GM19193 (cell line): ENCODE measurements around the gene WDR59.

Experiments
- POLR2A ChIP-seq: IDR thresholded peaks from 4 replicates; pipeline ENCODE4 v1.6.1; 2011; ENCODE audit not compliant: insufficient read depth, insufficient read length; ENCODE audit errors: extremely low read depth

WDR59 gene

DNA sequence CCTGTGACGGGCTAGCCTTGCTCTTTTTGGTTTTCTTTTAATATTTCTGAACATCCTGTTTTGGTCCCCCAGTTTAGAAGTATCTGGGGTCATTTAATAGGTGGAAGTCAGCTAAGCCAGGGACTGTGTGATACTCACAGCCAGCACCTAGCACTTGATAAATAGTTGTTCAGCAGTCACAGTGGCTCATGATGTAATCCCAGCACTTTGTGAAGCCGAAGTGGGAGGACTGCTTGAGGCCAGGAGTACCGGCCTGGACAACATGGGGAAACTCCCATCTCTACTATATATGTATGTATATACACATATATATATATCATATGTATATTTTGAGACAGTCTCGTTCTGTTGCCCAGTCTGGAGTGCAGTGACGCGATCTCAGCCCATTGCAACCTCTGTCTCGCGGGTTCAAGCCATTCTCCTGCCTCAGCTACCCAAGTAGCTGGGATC lies 12.1 kb upstream of the WDR59 start:
- TF ChIP-seq POLR2A: no peak

DNA sequence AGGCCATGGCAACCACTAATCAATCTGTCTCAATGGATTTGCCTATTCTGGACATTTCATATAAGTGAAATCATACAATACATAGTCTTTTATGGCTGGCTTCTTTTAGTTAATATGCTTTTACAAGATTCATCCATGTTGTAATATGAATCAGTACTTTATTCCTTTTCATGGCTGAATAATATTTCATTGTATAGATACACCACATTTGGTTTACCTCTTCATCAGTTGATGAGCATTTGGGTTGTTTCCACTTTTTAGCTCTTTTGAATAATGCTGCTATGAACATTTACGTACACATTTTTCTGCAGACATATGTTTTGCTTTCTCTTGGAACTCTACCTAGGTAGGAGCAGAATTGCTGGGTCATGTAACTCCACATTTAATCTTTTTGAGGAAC lies 11.1 kb upstream of the WDR59 start:
- TF ChIP-seq POLR2A: no peak

DNA sequence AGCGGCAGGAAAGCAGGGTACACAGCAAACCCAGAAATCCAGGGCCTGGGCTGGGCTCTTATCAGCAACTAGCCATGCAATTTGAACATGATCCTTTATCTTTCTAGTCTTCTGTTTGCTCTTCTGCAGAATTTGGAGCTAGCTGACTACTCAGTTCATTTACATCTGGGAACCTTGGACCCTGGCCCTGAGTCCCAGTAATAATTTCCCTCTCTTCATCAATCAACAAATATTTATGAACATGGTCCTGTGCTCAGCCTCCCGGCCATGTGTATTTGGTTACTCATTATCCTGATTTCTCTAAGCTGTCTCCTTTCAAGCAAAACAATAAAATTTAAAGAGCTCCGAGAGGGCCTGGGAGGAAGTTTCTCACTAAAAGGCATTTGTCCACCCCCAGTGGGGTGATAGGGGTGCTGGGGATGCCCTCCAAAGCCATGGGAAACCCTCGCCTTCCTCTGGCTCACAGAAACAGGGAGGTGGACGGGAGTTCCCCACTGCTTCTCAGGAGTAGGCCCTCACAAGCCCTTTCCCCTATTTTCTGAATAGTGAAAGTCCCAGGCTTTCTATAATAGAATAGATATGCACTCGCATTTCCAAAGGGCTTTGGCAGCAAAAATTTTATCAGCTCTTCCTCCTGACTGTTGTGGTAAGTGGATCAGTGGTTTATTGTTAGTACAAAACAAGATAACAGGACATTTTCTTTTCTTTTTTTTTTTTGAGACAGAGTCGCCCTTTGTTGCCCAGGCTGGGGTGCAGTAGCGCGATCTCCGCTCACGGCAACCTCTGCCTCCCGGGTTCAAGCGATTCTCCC lies 6.9 kb upstream of the WDR59 start:
- no peak for TF ChIP-seq POLR2A

DNA sequence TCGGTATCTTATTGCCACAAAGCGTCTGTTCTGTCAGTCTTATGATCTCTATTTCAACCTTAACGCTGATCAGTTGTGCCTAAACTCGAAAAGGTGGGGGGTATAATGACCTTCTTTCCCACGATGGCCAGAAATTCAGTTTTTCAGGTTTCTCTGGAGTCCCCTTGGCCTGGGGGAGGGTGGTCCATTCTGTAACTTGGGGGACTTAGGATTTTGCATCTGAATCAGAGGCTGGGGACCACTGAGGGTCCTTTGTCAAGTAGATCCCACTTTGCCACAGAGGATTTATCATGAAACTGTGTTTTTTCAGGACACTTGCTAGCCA lies 6.3 kb upstream of the WDR59 start:
- no peak for TF ChIP-seq POLR2A

DNA sequence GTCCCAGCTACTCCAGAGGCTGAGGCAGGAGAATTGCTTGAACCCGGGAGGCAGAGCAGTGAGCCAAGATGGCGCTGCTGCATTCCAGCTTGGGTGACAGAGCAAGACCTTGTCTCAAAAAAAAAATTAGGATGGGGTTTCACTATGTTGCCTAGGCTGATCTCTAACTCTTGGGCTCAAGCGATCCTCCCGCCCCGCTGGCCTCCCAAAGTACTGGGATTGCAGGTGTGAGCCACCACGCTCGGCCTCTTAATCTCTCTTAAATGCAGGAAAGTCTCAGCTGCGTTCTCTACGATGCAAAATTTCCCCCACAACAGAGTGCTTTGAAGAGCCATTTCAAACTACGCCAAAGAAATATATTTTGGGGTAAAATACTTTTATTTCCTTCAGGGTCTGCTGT lies 5.9 kb upstream of the WDR59 start:
- TF ChIP-seq POLR2A: no peak

DNA sequence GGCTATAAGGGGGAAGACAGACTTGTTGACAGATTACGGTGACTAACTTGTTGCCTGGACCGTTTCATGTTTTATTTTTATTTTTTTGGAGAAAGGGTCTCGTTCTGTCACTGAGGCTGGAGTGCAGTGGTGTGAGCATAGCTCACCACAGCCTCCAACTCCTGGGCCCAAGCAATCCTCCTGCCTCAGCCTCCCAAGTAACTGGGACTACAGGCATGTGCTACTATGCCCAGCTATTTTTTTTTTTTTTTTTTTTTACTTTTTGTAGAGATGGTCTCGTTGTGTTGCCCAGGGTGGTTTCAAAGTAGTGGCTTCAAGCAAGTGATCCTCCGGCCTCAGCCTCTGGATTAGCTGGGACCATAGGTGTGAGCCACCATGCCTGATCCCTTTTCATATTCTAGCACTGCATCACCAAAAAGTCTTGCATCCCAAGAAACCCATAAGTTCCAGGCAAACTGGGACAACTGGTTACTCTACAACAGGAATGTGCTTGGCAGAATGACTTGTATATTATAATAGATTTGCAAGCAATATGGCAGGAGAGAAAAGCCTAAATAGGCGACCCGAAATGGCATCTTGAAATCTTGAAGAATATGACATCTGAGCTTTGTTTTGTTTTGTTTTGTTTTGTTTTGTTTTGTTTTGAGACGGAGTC lies 2.2 kb upstream of the WDR59 start:
- no peak for TF ChIP-seq POLR2A

DNA sequence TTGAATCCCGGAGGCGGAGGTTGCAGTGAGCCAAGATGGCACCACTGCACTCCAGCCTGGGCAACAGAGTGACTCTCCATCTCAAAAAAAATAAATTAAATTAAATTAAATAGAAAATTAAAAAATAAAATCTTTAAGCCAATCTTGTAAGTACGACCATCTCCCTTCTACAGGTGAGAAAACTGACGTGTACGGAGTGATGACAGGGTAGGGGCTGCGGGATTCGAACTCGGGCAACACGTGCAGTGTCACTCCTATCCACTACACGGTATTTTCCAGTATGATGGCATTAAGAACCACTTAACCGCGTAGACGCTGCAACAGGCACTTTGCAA lies 762 bp downstream of the WDR59 start:
- no peak for TF ChIP-seq POLR2A

DNA sequence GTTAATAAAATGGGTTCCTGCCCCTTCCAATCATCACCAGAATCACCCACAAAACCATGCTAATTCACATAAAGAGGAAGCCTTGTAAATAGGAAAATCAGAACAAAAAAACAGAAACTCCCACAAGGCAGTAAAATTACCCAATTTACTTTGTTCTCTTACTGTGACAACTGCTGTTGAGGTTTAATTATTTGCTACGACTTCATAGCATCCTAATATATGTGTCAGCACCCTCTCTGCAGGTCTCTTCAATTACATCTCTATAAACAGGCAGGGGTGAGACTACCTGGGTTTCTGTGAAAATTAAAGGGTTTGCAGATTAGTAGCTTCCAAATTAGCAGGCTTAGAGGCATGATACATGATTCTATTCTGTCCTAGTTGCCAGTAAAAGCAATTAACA lies 2.7 kb downstream of the WDR59 start:
- TF ChIP-seq POLR2A: no peak

DNA sequence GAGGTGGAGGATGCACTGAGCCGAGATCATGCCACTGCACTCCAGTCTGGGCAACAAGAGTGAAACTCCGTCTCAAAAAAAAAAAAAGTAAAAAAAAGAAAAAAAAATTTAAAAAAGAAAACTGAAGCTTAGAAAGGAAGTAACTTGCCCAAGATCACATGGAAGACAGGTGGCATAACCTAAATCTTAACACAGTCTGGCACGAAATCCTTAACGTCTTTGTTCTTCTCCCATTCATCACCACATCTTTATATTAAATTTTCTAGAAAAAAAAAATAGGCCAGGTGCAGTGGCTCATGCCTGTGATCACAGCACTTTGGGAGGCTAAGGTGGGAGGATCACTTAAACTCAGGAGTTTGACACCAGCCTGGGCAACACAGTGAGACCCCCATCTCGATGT lies 9.3 kb downstream of the WDR59 start:
- TF ChIP-seq POLR2A: no peak

DNA sequence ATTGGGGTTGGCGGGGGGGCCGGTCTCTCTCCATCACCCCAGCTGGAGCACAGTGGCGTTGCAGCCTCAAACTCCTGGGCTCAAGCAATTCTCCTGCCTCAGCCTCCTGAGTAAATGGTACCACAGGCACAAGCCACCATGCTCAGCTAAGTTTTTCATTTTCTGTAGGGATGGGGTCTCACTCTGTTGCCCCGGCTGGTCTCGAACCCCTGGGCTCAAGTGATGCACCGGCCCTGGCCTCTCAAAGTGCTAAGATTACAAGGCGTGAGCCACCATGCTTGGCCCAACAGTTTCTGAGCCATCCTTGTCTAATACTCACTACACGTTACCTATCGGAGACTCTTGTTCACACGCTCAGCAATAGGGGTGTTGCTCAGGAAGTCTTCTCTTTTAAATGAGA lies 11.6 kb downstream of the WDR59 start:
- no peak for TF ChIP-seq POLR2A

DNA sequence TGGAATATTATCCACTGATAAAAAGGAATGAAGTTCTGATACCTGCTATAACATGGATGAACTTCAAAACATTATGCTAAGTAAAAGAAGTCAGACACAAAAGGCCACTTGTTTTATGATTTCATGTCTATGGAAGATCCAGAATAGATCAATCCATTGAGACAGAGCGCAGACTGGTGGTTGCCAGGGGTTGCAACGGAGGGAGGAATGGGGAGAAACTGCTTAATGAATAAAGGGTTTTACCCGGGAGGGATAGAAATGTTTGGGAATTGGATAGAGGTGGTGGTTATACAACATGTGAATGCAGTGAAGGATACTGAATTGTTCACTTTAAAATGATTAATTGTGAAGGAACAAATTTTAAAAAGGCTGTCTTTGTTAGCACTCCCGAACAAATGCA lies 30.2 kb downstream of the WDR59 start:
- TF ChIP-seq POLR2A: no peak

DNA sequence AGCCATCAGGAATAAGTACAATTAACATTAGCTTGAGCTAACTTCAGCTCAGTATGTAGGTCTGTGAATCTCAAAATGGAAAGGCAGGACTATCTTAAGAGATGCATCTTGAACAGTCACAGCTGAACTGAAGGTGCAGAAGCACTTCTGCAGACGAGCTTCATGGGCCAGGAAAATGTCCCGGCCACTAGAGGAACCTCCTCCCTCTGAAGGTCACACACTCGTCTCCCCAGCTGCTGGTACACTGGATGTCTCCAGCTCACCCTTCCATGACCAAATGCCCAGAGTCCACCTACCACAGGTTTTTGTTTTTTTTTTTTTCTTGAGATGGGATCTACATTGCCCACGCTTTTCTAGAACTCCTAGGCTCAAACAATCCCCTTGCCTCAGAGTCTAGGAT lies 33.2 kb downstream of the WDR59 start:
- TF ChIP-seq POLR2A: no peak

DNA sequence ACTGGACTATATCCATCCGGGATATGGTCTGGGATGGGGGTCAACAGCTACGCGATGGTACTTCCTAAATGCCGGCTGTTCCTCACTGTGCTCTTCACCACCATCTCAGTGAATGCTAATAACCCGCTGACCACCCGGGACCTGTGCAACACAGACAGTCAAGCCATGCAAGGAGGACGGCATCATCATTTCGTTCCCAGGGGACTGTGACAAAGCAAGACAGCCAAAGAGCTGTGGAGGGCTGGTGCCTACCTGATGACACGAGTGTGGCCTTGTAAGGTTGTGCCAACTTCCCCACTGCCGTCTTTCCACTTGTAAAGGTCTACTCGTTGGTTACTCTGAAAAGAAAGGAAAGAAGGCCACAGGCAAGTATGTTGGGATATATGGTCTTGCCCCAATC lies 33.7 kb downstream of the WDR59 start:
- no peak for TF ChIP-seq POLR2A

DNA sequence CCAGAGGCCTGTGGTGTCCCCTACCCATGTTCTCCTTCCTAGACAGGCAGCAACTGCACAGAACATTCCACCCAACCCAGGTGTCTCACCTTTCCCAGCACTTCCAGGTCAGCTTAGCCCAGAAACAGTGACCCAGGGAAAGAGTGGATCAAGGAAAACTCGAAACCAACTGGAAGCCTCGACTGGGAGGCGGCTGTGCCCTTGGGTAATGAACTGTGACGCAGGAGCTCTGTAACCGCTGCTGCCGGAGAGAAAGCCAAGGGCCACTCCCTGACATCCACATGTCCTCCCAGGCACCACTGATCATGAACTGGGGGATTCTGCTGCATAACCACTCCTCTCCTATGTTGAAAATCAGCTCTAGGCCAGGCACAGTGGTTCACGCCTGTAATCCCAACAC lies 34.4 kb downstream of the WDR59 start:
- TF ChIP-seq POLR2A: no peak

DNA sequence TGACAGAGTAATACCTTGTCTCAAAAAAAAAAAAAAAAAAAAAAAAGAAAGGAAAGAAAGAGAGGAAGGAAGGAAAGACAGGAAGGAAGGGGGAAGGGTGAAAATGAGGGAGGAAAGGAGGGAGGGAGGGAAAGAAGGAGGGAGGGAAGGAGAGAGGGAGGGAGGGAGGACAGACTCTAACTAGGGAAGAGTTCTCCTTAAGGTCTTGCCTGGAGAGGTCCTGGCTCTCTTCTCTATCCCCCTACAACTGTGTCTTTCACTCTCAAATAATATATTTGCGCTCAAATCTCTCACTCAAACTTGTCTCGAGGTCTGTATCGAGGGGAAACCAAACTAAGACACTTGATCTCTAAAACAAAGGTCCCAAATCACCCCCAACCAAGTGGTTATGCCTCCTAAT lies 35.6 kb downstream of the WDR59 start:
- TF ChIP-seq POLR2A: no peak

DNA sequence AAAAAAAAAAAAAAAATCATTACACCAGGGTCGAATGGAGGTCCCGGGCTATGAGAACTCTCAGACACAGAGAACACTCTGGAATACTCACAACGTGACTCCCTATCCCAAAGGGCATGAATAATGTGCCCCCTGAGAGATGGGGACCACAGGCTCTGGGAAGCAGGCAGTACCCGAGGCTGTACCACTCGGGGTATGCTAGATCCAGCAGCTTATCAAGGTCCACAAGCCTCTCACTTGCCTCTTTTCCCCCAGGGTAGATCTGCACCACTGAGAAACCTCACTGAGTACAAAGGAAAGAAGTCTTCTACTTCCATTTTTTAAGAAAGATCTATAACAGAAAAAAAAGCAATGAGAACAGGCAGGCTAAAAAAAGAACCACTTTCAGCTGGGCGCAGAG lies 40.5 kb downstream of the WDR59 start:
- no peak for TF ChIP-seq POLR2A

DNA sequence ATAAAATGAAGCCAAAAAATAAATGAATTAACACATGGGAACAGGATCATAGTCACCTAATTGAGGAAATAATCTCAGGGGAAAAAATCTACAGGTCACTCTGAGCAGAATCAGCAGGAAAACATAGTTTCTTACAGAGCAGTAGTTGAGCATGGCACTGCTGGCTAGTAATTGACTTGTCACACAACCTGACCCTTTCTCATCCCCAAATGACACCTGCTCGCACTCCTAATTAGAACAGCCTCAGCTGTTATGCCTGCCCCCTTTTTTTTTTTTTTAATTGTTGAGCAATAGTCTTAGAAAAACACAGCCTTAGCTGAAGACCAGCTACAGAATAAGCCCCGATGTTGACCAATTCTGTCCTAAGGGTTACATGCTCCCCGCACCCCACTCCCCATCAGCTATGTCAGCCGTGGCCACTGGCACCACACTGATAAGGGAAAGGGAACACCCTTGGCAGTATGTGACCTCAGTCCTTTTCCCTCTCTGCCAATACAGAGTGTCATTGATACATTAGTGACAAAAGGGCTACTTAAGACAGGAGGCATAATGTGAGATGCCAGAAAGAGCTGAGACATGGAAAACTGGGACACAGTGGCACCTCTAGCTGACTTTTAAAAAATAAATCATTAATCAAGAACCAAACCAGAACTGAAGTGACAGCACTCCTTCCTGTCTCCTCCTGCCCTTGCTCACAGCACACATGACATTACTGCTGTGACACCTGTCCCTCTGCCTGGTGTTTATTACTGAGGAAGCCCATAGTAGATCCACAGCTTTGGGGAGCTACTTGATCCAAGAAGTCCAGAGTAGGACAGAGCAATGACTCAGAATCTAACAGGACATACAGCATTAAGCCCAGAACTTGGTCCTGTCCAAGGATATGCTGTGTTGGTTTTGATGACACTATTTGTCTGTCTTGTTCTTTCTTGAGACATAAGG lies 41.7 kb downstream of the WDR59 start:
- TF ChIP-seq POLR2A: no peak

DNA sequence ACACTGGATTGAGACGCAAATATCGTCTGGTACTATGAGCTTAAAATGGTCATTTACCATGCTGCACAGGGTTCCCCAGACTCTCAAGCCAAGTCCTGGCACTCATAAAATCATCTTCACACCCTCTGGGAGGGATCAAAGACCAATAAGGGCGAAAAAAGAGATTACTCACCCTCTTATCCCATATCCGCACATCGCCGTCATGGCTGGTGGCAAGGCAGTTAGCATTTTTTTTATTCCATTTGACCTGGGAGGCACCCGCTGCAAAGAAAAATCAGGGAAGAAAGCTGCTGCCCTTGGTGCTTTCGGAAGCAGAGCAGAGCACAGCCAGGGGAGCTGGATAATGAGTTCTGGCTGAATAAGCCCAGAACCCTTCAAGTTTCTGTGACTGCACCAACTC lies 42.4 kb downstream of the WDR59 start:
- no peak for TF ChIP-seq POLR2A
